Astrocyte (in vitro differentiated cells and primary cell): Measurements from ENCODE around the gene WNT3.

Experiments
- CTCF ChIP-seq: IDR thresholded peaks from 2 replicates; pipeline ENCODE4 v1.5.1; 2011; ENCODE audit warnings: low read depth, mild to moderate bottlenecking, inconsistent platforms, low read length, moderate library complexity; ENCODE audit not compliant: insufficient read depth
- EZH2 ChIP-seq: IDR thresholded peaks from 2 replicates; pipeline ENCODE4 v1.6.1; 2012; ENCODE audit warnings: mild to moderate bottlenecking, low read length, inconsistent platforms; ENCODE audit not compliant: insufficient read depth

DNA sequence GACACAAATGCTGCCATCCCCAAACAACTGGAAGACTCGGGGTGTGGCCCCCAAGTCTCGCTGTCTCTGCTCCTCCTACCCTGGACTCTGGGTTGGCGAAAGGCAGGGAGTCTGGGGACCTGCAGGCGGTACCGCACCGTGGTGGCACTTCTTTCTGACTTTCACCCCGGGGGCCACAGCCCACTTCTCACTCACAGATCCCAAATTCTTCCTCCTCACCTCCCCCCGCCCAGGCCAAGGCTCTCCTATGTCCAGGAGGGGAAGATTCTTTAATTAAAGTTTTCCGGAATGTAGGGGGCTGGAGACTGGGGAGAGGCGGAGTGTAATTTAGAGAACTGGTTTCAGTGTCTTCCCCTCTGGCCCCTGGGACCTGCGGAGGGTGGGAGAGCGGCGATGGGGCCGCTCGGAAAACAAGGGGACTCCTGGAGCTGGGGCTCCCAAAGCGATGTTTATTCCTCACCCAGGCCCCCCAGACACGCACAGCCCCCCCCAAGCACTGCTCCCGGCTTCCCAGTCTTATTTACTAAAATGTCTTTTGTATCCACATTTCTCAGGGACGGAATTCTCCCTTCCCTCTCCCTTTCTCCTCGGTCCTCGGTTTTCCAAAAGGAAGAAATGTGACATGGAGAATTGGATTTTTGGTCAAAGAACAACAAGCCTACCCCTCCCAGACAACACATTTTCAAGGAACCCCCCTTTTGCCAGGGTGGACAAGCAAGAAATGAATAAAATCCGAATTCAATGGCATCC lies 1.2 kb downstream of the WNT3 start:
- TF ChIP-seq CTCF (no peak), EZH2 (peak; percentile 87)
